ENCODE measurements around the gene SPATA4. TPM values are rescaled to one million over a fixed set of nuclear protein-coding genes. Genes with fewer than 3 reads are reported as not detected.

SPATA4 gene
- total RNA-seq, 1 donor from 2014 or later, result not detected

GRCh38 chr4:176193938-176194337 is 1.4 kb downstream of the SPATA4 start:
- Mint-ChIP-seq H3K4me1 (ENCODE audit: low read depth, unreplicated experiment) (no peaks in the 10 kb centered on the region), H3K9me3 (ENCODE audit: unreplicated experiment) (no peaks in the 10 kb centered on the region), H3K36me3 (ENCODE audit: unreplicated experiment) (no peaks in the 10 kb centered on the region), H3K4me3 (ENCODE audit: unreplicated experiment) (no peak overlapping the region), H3K27me3 (ENCODE audit: unreplicated experiment) (no peaks in the 10 kb centered on the region), H3K27ac (ENCODE audit: unreplicated experiment) (no peak overlapping the region)
- no peak for TF ChIP-seq CTCF (IDR thresholded peaks at IDR 0.05; ENCODE audit: partially characterized antibody, unreplicated experiment)
- DNase-seq, result no peak

GRCh38 chr4:176193126-176193525 is 2.3 kb downstream of the SPATA4 start:
- H3K36me3 Mint-ChIP-seq (ENCODE audit: unreplicated experiment), result no peaks in the 10 kb centered on the region
- no peaks in the 10 kb centered on the region for H3K27me3 Mint-ChIP-seq (ENCODE audit: unreplicated experiment)
- H3K4me3 Mint-ChIP-seq (ENCODE audit: unreplicated experiment), result no peak overlapping the region
- DNase-seq, result no peak
- H3K4me1 Mint-ChIP-seq (ENCODE audit: low read depth, unreplicated experiment), result no peaks in the 10 kb centered on the region
- H3K9me3 Mint-ChIP-seq (ENCODE audit: unreplicated experiment), result no peaks in the 10 kb centered on the region
- no peak for TF ChIP-seq CTCF (IDR thresholded peaks at IDR 0.05; ENCODE audit: partially characterized antibody, unreplicated experiment)
- no peak overlapping the region for H3K27ac Mint-ChIP-seq (ENCODE audit: unreplicated experiment)

GRCh38 chr4:176191974-176192373 is 3.4 kb downstream of the SPATA4 start:
- Mint-ChIP-seq H3K4me3 (ENCODE audit: unreplicated experiment) (no peak overlapping the region), H3K4me1 (ENCODE audit: low read depth, unreplicated experiment) (no peaks in the 10 kb centered on the region)
- no peak for DNase-seq

GRCh38 chr4:176189891-176190795 is 5.2 kb downstream of the SPATA4 start:
- no peak for DNase-seq
- H3K4me1 Mint-ChIP-seq (ENCODE audit: low read depth, unreplicated experiment), result no peaks in the 10 kb centered on the region

More at GRCh38 chr4:176191974-176192373, 3.4 kb downstream of the SPATA4 start:
- Mint-ChIP-seq H3K9me3 (ENCODE audit: unreplicated experiment) (no peaks in the 10 kb centered on the region), H3K27me3 (ENCODE audit: unreplicated experiment) (no peaks in the 10 kb centered on the region), H3K36me3 (ENCODE audit: unreplicated experiment) (no peaks in the 10 kb centered on the region), H3K27ac (ENCODE audit: unreplicated experiment) (no peak overlapping the region)
- no peak for TF ChIP-seq CTCF (IDR thresholded peaks at IDR 0.05; ENCODE audit: partially characterized antibody, unreplicated experiment)

More at GRCh38 chr4:176189891-176190795, 5.2 kb downstream of the SPATA4 start:
- H3K4me3 Mint-ChIP-seq (ENCODE audit: unreplicated experiment), result no peak overlapping the region
- no peak for TF ChIP-seq CTCF (IDR thresholded peaks at IDR 0.05; ENCODE audit: partially characterized antibody, unreplicated experiment)
- no peaks in the 10 kb centered on the region for H3K27me3 Mint-ChIP-seq (ENCODE audit: unreplicated experiment)
- no peaks in the 10 kb centered on the region for H3K9me3 Mint-ChIP-seq (ENCODE audit: unreplicated experiment)
- no peaks in the 10 kb centered on the region for H3K36me3 Mint-ChIP-seq (ENCODE audit: unreplicated experiment)
- no peak overlapping the region for H3K27ac Mint-ChIP-seq (ENCODE audit: unreplicated experiment)

Data from glutamatergic neuron (in vitro differentiated cells).